ENCODE data around the gene IFNA10.
"Not testable (repeated sequence)": the region's sequence is repeated elsewhere in the genome, so short reads cannot be mapped to it uniquely, and the experiment has no call there.

IFNA10 gene

DNA sequence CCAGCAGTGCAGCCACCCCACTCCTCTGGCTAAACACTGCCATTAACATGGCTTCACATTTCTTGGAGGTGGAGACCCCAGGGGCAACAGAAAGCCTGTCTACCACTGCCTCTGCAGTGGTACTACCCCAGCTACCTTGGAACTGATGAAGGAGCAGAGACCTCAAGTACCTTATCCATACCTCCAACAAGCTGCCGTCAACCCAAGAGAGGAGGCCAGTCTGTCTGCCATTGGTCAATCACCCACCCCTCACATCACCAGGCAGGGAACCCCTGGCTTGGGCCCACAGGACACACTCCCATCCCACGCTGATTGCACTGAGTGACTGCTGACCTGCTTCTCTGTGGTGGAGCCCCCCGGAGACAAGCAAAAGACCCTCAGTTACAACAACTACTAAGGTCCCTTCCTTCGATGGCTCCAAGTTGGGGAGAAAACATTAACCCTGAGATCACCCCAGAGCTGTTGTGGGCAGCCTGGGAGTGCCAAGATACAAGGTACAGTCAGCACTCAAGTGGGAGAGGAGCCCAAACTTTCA lies 27.3 kb upstream of the IFNA10 start:
- TF ChIP-seq CTCF (IDR thresholded peaks at IDR 0.05; ENCODE audit: insufficient read depth, low read length), result no peak
- no peak overlapping the region for H3K27ac ChIP-seq (replicated peaks)
- no peak overlapping the region for H3K4me3 ChIP-seq (replicated peaks; ENCODE audit: insufficient read depth, low read length)
- H3K27me3 ChIP-seq (ENCODE audit: insufficient read depth, poor library complexity, severe bottlenecking), result no peaks in the 10 kb centered on the region
- no peak for DNase-seq (ENCODE audit: low read depth in 1 of 2, low spot score in 1 of 2)

- Histone ChIP-seq H3K27me3 (ENCODE audit: insufficient read depth, poor library complexity, severe bottlenecking) (no peaks in the 10 kb centered on the region), H3K27ac (replicated peaks) (no peak overlapping the region), H3K4me3 (replicated peaks; ENCODE audit: insufficient read depth, low read length) (no peak overlapping the region)
- TF ChIP-seq, protein P1, sequence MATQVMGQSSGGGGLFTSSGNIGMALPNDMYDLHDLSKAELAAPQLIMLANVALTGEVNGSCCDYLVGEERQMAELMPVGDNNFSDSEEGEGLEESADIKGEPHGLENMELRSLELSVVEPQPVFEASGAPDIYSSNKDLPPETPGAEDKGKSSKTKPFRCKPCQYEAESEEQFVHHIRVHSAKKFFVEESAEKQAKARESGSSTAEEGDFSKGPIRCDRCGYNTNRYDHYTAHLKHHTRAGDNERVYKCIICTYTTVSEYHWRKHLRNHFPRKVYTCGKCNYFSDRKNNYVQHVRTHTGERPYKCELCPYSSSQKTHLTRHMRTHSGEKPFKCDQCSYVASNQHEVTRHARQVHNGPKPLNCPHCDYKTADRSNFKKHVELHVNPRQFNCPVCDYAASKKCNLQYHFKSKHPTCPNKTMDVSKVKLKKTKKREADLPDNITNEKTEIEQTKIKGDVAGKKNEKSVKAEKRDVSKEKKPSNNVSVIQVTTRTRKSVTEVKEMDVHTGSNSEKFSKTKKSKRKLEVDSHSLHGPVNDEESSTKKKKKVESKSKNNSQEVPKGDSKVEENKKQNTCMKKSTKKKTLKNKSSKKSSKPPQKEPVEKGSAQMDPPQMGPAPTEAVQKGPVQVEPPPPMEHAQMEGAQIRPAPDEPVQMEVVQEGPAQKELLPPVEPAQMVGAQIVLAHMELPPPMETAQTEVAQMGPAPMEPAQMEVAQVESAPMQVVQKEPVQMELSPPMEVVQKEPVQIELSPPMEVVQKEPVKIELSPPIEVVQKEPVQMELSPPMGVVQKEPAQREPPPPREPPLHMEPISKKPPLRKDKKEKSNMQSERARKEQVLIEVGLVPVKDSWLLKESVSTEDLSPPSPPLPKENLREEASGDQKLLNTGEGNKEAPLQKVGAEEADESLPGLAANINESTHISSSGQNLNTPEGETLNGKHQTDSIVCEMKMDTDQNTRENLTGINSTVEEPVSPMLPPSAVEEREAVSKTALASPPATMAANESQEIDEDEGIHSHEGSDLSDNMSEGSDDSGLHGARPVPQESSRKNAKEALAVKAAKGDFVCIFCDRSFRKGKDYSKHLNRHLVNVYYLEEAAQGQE (IDR thresholded peaks at IDR 0.05; ENCODE audit: insufficient replicate concordance, low read depth), result no peak
- no peak for TF ChIP-seq CTCF (IDR thresholded peaks at IDR 0.05; ENCODE audit: insufficient read depth, low read length)
- DNase-seq (ENCODE audit: low read depth in 1 of 2, low spot score in 1 of 2), result no peak
Observed at GRCh38 chr9:21233258-21233657, 26.3 kb upstream of the IFNA10 start.

DNA sequence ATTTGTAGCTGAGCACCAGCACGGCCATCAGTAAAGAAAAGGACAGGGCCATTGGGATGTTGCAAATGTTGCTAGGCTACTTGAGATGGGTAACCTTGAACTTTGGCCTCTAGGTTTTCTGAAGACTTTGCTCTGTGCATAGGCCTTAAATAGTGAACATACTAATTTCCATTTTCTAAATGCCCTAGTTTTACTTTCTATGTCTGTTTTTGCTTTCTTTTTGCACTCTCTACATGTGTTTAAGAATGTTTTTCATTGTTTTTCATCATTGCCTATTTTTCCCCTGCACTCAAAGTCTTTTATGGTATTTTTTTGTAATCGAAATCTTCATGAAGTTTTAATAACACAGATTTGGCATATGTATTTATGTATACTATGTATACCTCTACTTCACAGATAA lies 21.2 kb upstream of the IFNA10 start, which contains the start of gene IFNA17:
TSS of gene IFNA17 (minus strand) at position 101 of the 400 bp plus-strand sequence. CDS start at position 52, 49 bp downstream.
- no peak for DNase-seq (ENCODE audit: low read depth in 1 of 2, low spot score in 1 of 2)
- no peaks in the 10 kb centered on the region for H3K27me3 ChIP-seq (ENCODE audit: insufficient read depth, poor library complexity, severe bottlenecking)
- H3K27ac ChIP-seq (replicated peaks), result no peak within 1 kb of the TSS
- H3K4me3 ChIP-seq (replicated peaks; ENCODE audit: insufficient read depth, low read length), result no peak within 1 kb of the TSS
- no peak for TF ChIP-seq POLR2AphosphoS5 (IDR thresholded peaks at IDR 0.05; ENCODE audit: low read depth)
- no peak for TF ChIP-seq GABPA (IDR thresholded peaks at IDR 0.05; ENCODE audit: low read depth)
- no peak for TF ChIP-seq CTCF (IDR thresholded peaks at IDR 0.05; ENCODE audit: insufficient read depth, low read length)
- TF ChIP-seq, protein P1 (IDR thresholded peaks at IDR 0.05; ENCODE audit: insufficient replicate concordance, low read depth), result no peak
- TF ChIP-seq SPI1 (IDR thresholded peaks at IDR 0.05; ENCODE audit: borderline replicate concordance, low read depth), result no peak

GRCh38 chr9:21217211-21217610 lies 10.3 kb upstream of the IFNA10 start, which contains the start of gene IFNA16:
TSS of gene IFNA16 (minus strand) at chr9:21217311. CDS start at chr9:21217305, 6 bp downstream.
- not testable (repeated sequence) for H3K27ac ChIP-seq (replicated peaks); DNase-seq (ENCODE audit: low read depth in 1 of 2, low spot score in 1 of 2); H3K27me3 ChIP-seq (ENCODE audit: insufficient read depth, poor library complexity, severe bottlenecking); H3K4me3 ChIP-seq (replicated peaks; ENCODE audit: insufficient read depth, low read length)

Measured in HL-60 (cell line).